ENCODE measurements around the gene SLC29A4.

The SLC29A4 gene

GRCh38 chr7:5345171-5345570 lies 62.4 kb downstream of the SLC29A4 start:
- Histone ChIP-seq H3K9ac (ENCODE audit: low read length) (no peak overlapping the region), H3K4me3 (ENCODE audit: low read length) (no peak overlapping the region), H3K27ac (ENCODE audit: low read length) (no peak overlapping the region), H3K36me3 (replicated peaks; ENCODE audit: insufficient read depth, low read length) (peaks cover 4% of the 10 kb centered on the region), H3K4me2 (ENCODE audit: low read depth, low read length) (no peak overlapping the region), H2AFZ (ENCODE audit: low read length) (no peak overlapping the region), H3K27me3 (replicated peaks; ENCODE audit: insufficient read depth, low read length) (no peaks in the 10 kb centered on the region), H4K20me1 (ENCODE audit: insufficient read depth, low read length) (no peaks in the 10 kb centered on the region), H3K9me3 (replicated peaks; ENCODE audit: insufficient read depth, low read length) (no peaks in the 10 kb centered on the region), H3F3A (ENCODE audit: insufficient read depth, low read length) (no peaks in the 10 kb centered on the region), H3K4me1 (ENCODE audit: low read length) (no peaks in the 10 kb centered on the region), H3K9me2 (replicated peaks; ENCODE audit: insufficient read depth, low read length) (no peaks in the 10 kb centered on the region), H3K79me2 (ENCODE audit: low read length) (no peaks in the 10 kb centered on the region)
- TF ChIP-seq EZH2 (optimal IDR thresholded peaks at IDR 0.05; ENCODE audit: low read depth, low read length) (no peak), EZH2phosphoT487 (IDR thresholded peaks at IDR 0.05; ENCODE audit: low read length) (no peak), CTCF (IDR thresholded peaks at IDR 0.05; ENCODE audit: low read length) (no peak)
- no peak for DNase-seq

GRCh38 chr7:5345671-5346070 lies 62.9 kb downstream of the SLC29A4 start:
- no peak overlapping the region for H3K4me2 ChIP-seq (ENCODE audit: low read depth, low read length)
- no peak for DNase-seq
- no peak overlapping the region for H2AFZ ChIP-seq (ENCODE audit: low read length)
- H3K9me2 ChIP-seq (replicated peaks; ENCODE audit: insufficient read depth, low read length): no peaks in the 10 kb centered on the region
- no peaks in the 10 kb centered on the region for H4K20me1 ChIP-seq (ENCODE audit: insufficient read depth, low read length)
- peaks cover 4% of the 10 kb centered on the region for H3K36me3 ChIP-seq (replicated peaks; ENCODE audit: insufficient read depth, low read length)
- no peak overlapping the region for H3K27ac ChIP-seq (ENCODE audit: low read length)
- H3F3A ChIP-seq (ENCODE audit: insufficient read depth, low read length): no peaks in the 10 kb centered on the region
- H3K9ac ChIP-seq (ENCODE audit: low read length): no peak overlapping the region
- no peaks in the 10 kb centered on the region for H3K79me2 ChIP-seq (ENCODE audit: low read length)
- TF ChIP-seq EZH2 (optimal IDR thresholded peaks at IDR 0.05; ENCODE audit: low read depth, low read length) (no peak), CTCF (IDR thresholded peaks at IDR 0.05; ENCODE audit: low read length) (no peak), EZH2phosphoT487 (IDR thresholded peaks at IDR 0.05; ENCODE audit: low read length) (no peak)
- H3K4me3 ChIP-seq (ENCODE audit: low read length): no peak overlapping the region
- no peaks in the 10 kb centered on the region for H3K4me1 ChIP-seq (ENCODE audit: low read length)
- H3K9me3 ChIP-seq (replicated peaks; ENCODE audit: insufficient read depth, low read length): no peaks in the 10 kb centered on the region
- H3K27me3 ChIP-seq (replicated peaks; ENCODE audit: insufficient read depth, low read length): no peaks in the 10 kb centered on the region

- Histone ChIP-seq H3K4me1 (ENCODE audit: low read length) (no peaks in the 10 kb centered on the region), H3K4me3 (ENCODE audit: low read length) (no peak overlapping the region), H4K20me1 (ENCODE audit: insufficient read depth, low read length) (no peaks in the 10 kb centered on the region), H3K27me3 (replicated peaks; ENCODE audit: insufficient read depth, low read length) (no peaks in the 10 kb centered on the region), H3K27ac (ENCODE audit: low read length) (no peak overlapping the region), H3K9me3 (replicated peaks; ENCODE audit: insufficient read depth, low read length) (no peaks in the 10 kb centered on the region), H3K9me2 (replicated peaks; ENCODE audit: insufficient read depth, low read length) (no peaks in the 10 kb centered on the region), H3F3A (ENCODE audit: insufficient read depth, low read length) (no peaks in the 10 kb centered on the region), H2AFZ (ENCODE audit: low read length) (no peak overlapping the region), H3K4me2 (ENCODE audit: low read depth, low read length) (no peak overlapping the region), H3K9ac (ENCODE audit: low read length) (no peak overlapping the region), H3K36me3 (replicated peaks; ENCODE audit: insufficient read depth, low read length) (peaks cover 4% of the 10 kb centered on the region), H3K79me2 (ENCODE audit: low read length) (peaks cover 17% of the 10 kb centered on the region)
- TF ChIP-seq EZH2 (optimal IDR thresholded peaks at IDR 0.05; ENCODE audit: low read depth, low read length) (no peak), CTCF (IDR thresholded peaks at IDR 0.05; ENCODE audit: low read length) (no peak), EZH2phosphoT487 (IDR thresholded peaks at IDR 0.05; ENCODE audit: low read length) (no peak)
- no peak for DNase-seq
Measured at GRCh38 chr7:5348134-5349004, 65.6 kb downstream of the SLC29A4 start.

Measured in MM.1S (cell line).